Measurements from ENCODE around the gene FEM1B.

FEM1B gene

GRCh38 chr15:68285259-68285980, 7.9 kb downstream of the FEM1B start:
- DNase-seq (ENCODE audit: low spot score): no peak

GRCh38 chr15:68286256-68286655, 8.7 kb downstream of the FEM1B start:
- DNase-seq (ENCODE audit: low spot score): no peak

GRCh38 chr15:68289057-68289456, 11.5 kb downstream of the FEM1B start:
- no peak for DNase-seq (ENCODE audit: low spot score)

GRCh38 chr15:68289621-68290352, 12.2 kb downstream of the FEM1B start:
- DNase-seq (ENCODE audit: low spot score): no peak

GRCh38 chr15:68290715-68291114, 13.2 kb downstream of the FEM1B start:
- no peak for DNase-seq (ENCODE audit: low spot score)

- no peak for DNase-seq (ENCODE audit: low spot score)
Observed at GRCh38 chr15:68292157-68292781, 14.7 kb downstream of the FEM1B start.

GRCh38 chr15:68292967-68293366, 15.4 kb downstream of the FEM1B start:
- no peak for DNase-seq (ENCODE audit: low spot score)

- DNase-seq (ENCODE audit: low spot score): no peak
Observed at GRCh38 chr15:68295014-68295805, 17.7 kb downstream of the FEM1B start.

- no peak for DNase-seq (ENCODE audit: low spot score)
Observed at GRCh38 chr15:68298336-68298735, 20.8 kb downstream of the FEM1B start.

- DNase-seq (ENCODE audit: low spot score): peak; percentile 55
Observed at GRCh38 chr15:68298882-68299381, 21.4 kb downstream of the FEM1B start.

- no peak for DNase-seq (ENCODE audit: low spot score)
Observed at GRCh38 chr15:68299436-68299835, 21.9 kb downstream of the FEM1B start.

- no peak for DNase-seq (ENCODE audit: low spot score)
Observed at GRCh38 chr15:68300115-68300940, 22.8 kb downstream of the FEM1B start.

GRCh38 chr15:68301301-68301700, 23.8 kb downstream of the FEM1B start:
- no peak for DNase-seq (ENCODE audit: low spot score)

GRCh38 chr15:68302729-68303128, 25.2 kb downstream of the FEM1B start:
- DNase-seq (ENCODE audit: low spot score): no peak

GRCh38 chr15:68303134-68303533, 25.6 kb downstream of the FEM1B start:
- no peak for DNase-seq (ENCODE audit: low spot score)

- no peak for DNase-seq (ENCODE audit: low spot score)
Observed at GRCh38 chr15:68303560-68304436, 26.3 kb downstream of the FEM1B start.

GRCh38 chr15:68304589-68305337, 27.2 kb downstream of the FEM1B start:
- DNase-seq (ENCODE audit: low spot score): no peak

GRCh38 chr15:68305420-68305871, 27.9 kb downstream of the FEM1B start:
- no peak for DNase-seq (ENCODE audit: low spot score)

Data from globus pallidus (tissue), 1 donor.